GM19099 (cell line): ENCODE data around the gene PGS1.

Experiments used
- POLR2A ChIP-seq: IDR thresholded peaks from 3 replicates; pipeline ENCODE4 v1.6.1; 2011; ENCODE audit warnings: low read depth; ENCODE audit not compliant: insufficient read length; ENCODE audit errors: extremely low read depth

Gene PGS1

DNA sequence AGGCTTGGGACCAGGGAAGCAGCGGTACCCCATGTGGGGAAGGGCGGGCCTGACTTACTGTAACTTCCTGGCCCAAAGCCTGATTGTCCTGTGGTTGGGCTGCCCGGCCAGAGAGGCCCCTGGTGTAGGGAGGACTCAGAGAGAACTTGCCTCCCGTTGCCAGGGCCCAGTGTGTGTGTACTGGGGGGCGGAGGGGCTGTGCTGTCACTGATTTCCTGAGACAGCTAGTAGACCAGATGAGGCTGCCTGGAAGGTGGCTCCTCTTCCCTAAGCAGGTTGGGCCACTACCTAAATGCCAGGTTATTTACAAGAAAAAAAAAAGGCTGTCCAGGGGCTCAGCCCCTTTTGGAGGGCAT, 35.3 kb upstream of the PGS1 start:
- no peak for TF ChIP-seq POLR2A

DNA sequence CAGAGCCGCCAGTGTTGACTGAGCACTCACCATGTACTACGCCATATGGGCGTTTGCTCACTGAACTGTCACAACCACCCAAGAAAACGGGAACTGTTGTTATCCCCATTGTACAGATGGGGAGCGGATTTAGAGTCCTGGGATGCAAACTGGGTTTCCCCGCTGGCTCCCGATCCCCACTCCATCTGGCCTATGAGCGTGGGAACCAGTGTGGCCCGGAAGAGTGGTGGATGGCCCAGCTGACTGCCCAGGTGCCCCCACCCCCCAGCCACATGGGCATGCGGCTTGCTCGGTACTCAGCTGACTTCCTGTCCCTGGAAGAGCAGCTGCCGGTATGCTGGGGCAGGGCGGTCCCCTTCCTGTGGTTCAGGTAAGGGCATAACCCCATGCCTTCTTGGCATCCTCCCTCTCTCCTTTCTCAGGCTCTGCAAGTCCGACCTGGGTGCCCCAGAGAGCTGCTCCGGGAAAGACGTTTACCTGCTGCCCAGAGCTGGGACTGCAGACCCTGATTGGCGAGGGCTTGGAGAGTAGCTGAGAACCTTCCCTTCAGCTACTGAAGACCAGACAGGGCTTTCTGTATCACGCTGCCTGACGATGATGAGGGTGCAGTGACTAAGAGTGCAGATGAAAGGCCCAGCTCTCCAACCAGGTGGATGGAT, 34.8 kb upstream of the PGS1 start:
- TF ChIP-seq POLR2A, result no peak

DNA sequence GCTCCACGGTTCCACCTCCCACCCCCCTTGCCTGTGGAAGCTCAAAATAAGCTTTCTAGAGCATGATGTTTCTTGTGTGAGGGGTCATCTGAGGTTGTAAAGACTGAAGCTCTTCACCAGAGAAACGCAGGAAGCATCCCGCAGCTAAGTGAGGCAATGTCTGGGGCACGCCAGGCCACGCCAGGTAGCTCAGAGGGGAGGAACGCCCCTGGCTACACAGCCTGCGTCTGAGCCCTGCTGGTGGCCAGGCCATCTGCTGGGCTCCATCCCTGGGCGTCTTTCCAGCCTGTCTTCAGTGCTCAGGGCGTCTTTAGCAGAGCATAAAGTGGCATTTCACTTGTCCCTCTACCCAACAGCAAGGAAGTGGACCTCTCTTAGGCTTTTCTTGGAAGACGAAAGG, 33.8 kb upstream of the PGS1 start:
- TF ChIP-seq POLR2A, result no peak

DNA sequence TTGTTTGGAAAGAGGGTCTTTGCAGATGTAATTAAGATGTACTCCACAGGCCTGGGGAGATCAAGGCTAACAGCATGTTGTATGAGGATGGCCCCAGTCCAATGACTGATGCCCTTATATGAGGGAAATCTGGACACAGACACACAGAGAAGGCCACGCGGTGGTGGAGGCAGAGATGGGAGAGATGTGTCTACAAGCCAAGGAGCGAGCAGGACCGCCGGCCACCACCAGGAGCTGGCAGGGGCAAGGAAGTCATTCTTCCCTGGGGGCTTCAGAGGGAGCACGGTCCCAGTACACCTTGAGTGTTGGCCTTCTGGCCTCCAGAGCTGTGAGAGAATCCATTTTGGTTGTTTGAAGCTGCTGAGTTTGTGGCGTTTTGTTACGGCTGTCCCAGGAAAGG, 33.3 kb upstream of the PGS1 start:
- TF ChIP-seq POLR2A, result no peak

DNA sequence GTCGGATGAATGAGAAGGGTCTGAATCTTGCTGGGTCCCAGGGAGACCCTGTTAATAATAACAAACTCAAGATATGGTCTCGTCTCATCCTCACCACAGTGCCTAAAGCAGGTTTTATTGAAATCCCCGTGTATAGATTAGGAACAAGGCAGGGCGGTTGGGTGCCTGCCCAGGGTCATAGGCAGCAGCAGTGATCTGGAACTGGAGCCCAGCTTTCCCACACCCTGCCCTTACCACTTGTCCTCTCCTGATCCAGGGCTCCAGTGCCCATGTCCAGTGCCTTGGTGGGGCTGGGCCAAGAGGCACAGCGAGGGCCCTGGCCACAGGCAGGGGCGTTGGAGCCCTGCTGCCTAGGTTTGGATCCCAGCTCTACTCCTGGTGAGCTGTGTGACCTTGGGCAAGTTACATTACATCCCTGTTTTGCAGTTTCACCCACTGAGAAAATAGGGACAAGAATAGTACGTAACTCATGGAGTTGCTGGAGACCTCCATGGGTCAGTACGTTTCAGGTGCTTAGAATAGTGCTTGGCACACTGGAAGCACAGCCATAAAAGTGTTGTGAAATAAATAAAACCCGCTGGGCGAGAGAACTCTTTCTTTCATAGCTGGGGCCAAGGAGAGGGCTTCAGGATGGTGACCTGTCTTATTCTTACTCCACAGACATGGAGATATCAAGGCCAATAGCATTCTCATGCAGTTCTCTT, 32.5 kb upstream of the PGS1 start:
- TF ChIP-seq POLR2A, result no peak

DNA sequence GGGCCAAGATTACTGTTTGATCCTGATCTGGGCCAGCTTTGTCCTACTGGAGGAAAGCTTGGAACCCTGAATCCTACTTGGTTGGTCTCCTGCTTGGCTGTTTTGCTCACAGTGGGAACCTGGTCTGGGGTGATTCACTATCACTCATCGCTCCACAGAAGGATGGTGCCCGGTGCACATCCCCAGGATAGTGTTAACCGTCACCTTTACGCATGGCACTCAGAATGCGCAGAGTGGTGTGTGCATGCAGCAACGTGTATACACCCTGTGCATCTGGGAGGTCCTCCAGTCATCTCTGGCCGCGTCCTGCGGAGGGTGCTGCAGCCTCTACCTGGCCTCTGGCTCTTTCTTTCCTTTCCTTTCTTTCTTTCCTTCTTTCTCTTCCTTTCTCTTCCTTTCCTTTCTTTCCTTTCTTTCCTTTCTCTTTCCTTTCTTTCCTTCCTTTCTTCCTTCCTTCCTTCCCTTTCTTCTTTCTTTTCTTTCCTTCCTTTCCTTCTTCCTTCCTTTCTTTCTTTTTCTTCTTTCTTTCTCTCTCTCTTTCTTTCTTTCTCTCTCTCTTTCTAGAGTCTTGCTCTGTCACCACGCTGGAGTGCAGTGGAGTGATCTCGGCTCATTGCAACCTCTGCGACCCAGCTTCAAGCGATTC, 31.7 kb upstream of the PGS1 start:
- no peak for TF ChIP-seq POLR2A

DNA sequence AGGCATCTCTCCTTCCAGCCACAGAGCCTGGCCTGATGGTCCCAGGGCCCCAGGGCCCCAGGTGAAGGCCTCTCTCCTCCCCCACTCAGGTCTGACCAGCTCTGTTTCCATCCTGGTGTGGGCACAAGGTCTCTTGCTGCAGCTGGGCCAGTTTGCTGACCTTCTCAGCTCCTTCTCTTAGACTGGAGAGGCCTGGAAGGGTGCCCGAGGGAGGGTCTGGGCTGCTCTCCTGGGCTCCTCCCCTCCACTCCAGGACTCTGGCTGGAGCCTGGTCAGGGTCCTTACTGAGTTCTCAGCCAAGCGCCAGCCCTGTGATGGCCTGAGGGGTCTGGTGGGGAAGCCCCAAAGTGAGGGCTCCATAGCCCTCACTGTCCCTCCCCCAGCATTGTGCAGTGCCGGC, 31.0 kb upstream of the PGS1 start:
- TF ChIP-seq POLR2A, result no peak

DNA sequence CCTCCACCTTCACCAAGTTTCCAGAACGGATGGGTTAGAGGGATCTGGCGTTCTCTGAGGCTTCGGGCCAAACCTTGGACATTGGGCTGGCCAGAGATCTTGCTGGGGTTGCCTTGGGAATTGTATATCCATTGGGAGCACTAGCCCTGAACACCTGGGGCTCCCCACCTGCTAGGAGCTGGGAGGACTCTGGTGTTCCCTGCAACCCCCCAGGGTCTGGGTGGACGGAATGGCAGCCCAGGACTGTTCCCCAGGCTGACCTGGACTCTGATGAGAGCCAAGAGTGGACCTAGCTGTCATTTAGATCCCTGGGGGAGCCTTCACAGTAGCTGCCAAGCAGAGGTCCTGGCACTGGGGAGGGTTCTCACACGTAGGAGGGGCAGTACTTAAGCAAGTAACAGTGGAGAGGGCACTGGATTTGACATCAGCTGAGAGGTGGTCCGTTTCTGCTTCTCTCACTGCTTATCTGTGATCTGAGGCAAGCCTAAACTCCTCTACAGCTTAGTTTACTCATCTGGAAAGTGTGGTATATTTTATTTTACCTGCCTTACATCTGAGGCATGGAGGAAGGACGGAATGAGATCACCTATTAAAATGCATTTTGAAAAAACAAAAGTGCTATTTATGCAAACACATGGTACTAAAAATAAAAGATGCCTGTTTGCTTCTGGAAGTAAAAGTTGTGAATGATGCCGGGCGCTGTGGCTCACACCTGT, 30.2 kb upstream of the PGS1 start:
- TF ChIP-seq POLR2A, result no peak

DNA sequence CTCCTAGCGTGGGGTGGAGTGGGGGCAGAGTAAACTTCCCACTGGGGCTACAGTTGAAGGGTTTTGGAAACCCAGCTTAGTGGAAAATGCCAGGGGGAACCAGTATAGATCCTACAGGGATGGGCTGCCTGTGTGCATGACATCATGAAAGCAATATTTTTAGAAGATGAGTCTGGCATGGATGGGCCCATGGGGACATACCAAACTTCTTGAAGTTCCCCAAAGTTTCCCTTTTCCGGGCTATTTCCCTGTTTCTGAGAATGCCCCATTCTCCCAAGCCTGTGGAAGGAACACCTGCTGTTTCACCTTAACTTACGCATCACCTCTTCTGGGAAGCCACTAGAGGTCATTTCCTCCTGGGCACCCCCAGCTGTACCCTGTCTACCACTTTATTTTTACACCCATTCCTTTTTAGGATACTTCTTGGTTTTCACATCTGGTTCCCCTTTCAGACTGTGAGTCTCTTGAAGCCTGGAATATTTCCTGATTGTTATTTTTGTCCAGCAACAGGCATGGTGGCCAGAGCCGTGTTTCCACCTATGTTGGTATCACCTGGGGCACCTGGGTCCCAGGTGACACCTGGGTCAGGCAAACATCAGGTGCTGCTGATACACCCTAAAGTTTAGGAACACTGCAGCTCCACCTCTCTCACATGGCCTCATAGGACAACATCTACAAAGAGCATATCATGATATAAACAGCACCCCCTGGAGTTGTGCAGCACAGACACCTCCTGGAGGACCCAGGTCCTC, 28.4 kb upstream of the PGS1 start:
- no peak for TF ChIP-seq POLR2A

DNA sequence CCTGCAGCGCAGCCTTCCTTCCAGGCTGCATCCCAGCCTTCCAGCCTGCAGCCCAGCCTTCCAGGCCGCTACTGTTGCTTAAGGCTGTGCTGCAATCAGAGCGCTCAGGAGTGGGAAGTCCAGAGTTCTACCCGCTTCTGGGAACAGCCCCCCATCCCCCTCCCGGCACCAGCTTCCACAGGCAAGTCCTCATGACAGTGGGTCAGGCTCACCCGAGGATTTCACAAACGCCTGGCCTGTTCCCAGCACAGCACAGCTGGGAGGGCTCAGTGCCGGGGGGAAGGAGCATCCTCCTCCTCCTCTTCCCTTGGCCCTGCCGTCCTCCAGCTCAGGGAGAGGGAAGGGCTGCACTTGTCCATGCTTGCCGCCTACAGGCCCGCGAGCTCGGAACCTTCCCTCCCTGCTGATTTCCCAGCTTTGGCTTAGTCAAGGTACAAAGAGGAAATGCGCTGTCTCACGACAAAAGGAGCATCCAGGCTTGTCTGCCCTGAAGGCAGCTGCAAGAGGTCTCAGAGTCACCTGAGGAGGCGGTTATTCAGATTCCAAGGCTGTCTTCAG, 26.9 kb upstream of the PGS1 start:
- TF ChIP-seq POLR2A, result no peak

DNA sequence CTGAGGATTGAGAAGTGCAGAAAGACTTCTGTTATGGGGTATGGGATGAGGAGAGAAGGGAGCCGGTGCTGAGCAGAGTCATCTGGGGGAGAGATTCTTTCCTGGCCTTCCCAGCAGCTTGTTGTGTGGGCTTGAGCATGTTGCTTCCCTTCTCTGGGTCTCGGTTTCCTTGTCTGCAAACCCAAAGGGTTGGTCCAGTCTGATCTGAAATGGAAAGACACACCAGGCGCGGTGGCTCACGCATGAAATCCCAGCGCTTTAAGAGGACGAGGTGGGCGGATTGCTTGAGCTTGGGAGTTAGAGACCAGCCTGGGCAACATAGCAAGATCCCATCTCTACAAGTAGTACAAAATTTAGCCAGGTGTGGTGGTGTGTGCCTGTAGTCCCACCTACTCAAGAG, 24.6 kb upstream of the PGS1 start:
- TF ChIP-seq POLR2A, result no peak

DNA sequence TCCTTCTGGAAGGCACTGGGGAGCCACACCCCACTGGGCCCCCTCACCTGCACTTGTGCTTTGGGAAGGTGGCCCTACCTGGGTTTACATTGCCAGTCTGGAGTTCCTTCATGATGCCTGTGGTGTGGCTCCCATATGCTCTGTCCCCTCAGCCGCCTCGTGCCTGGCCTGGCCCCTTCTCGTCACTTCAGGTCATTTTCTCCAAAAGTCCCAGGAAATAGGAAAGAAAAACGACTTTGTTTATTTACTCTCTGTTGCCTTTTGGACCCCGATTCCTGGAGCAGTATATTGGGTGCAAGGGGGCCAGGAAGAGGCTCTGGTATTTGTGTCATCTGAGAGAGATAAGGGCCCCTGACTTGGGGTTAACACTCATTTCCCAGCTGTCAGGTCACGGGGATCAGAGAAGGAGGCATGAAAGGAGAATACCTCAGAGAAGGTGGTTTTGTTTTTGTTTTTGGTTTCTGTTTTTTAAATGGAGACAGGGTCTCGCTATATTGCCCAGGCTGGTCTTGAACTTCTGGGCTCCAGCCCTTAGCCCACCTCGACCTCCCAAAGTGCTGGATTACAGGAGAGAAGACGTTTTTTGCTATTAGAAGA, 23.3 kb upstream of the PGS1 start:
- no peak for TF ChIP-seq POLR2A

DNA sequence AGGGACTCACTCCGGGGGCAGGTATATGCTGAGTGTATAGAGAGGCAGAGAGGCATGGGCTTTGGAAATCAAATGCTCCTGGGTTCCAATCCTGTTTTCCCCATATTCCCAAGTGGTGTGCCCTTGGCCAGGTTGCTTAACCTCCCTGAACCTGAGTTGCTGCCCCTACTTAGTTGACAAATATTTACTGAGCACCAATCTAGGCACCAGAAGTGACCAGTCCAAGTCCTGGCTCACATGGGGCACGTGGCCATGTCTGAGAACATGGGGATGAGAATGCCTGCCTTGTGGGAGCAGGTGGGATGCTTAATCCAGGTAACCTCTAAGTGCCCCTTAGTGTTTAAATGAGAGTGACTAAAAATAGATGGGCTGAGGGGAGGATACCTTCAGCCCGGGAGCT, 22.7 kb upstream of the PGS1 start:
- TF ChIP-seq POLR2A, result no peak

DNA sequence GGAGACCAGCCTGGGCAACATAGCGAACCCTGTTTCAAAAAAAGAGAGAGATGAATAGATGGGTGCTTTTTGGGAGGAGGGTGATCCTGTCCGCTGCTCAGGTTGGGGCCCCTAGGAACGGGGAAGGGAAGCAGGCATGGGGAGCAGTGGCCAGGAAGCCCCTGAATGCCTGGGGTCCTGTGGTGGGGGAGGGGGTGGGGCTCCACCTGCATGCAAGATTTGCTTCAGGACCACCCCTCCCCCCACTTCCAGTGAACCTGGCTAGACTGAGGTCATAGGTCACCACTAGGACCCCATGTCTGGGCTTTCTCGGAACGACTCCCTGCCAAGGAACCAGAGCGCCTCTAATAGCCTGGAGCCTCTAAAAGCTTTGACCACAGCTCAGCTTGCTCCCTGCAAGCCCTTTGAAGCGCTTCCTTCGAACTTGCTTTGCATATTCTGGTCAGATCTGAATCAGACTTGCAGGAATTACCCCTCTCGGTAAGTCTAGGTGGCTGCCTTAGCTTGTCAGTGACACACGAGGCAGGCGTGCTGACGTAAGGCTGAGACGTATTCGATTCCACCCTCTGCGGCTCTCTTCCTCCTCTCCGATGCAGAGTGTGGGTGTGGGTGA, 22.2 kb upstream of the PGS1 start:
- no peak for TF ChIP-seq POLR2A
